ENCODE measurements around the gene DENND4A.

DNA sequence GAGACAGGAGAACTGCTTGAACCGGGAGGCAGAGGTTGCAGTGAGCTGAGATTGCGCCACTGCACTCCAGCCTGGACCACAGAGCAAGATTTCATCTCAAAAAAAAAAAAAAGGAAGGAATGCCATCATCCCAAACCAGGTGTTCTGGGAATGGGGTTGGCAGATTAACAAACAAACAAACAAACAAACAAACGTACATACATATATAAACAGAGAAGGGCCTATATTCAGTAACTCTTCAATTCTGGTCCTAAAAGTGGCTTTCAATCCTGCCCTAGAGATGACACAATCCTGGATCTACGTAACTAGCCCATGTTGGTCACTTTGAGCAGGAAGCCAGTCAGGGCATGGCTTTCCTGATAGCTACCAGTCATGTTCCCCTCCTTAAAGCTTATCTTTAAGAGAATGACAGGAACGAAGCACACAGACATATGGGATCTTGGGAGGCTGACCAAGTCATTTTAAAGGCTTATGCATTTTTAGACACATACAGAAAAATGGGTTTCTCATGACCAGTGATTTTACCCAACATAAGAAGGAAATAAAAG is 47.3 kb upstream of the DENND4A start:
- TF ChIP-seq, protein P1, sequence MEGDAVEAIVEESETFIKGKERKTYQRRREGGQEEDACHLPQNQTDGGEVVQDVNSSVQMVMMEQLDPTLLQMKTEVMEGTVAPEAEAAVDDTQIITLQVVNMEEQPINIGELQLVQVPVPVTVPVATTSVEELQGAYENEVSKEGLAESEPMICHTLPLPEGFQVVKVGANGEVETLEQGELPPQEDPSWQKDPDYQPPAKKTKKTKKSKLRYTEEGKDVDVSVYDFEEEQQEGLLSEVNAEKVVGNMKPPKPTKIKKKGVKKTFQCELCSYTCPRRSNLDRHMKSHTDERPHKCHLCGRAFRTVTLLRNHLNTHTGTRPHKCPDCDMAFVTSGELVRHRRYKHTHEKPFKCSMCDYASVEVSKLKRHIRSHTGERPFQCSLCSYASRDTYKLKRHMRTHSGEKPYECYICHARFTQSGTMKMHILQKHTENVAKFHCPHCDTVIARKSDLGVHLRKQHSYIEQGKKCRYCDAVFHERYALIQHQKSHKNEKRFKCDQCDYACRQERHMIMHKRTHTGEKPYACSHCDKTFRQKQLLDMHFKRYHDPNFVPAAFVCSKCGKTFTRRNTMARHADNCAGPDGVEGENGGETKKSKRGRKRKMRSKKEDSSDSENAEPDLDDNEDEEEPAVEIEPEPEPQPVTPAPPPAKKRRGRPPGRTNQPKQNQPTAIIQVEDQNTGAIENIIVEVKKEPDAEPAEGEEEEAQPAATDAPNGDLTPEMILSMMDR (IDR thresholded peaks at IDR 0.05; ENCODE audit: low read depth, low read length, poor library complexity, severe bottlenecking) = no peak
- TF ChIP-seq EZH2phosphoT487 (IDR thresholded peaks at IDR 0.05; ENCODE audit: borderline replicate concordance, low read length) = no peak
